HG03108 (cell line): ENCODE data around the gene CXCR3.
"Not testable (repeated sequence)": the region's sequence is repeated elsewhere in the genome, so short reads cannot be mapped to it uniquely, and the experiment has no call there.

ENCODE experiments used
- ATAC-seq: cut with Tn5 transposase; IDR thresholded peaks from one replicate; pipeline ENCODE4 v1.9.1; 2021; ENCODE audit warnings: moderate library complexity; ENCODE audit not compliant: unreplicated experiment

CXCR3 gene

DNA sequence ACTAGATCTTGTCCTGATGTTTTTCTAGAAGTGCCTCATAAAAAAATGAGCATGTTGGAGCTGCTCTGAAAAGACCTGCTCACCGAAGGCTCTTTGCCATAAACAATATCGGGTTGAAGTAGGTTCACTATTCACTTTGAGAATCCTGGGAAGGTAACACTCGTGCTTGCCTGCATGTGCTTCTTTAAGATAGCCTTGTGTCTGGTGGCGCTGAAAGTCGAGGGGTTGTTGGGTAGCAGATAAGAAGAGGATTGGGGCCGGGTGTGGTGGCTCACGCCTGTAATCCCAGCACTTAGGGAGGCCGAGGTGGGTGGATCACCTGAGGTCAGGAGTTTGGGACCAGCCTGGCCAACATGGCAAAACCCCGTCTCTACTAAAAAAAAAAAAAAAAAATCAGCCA, 6.6 kb downstream of the CXCR3 start:
- not testable (repeated sequence) for ATAC-seq

DNA sequence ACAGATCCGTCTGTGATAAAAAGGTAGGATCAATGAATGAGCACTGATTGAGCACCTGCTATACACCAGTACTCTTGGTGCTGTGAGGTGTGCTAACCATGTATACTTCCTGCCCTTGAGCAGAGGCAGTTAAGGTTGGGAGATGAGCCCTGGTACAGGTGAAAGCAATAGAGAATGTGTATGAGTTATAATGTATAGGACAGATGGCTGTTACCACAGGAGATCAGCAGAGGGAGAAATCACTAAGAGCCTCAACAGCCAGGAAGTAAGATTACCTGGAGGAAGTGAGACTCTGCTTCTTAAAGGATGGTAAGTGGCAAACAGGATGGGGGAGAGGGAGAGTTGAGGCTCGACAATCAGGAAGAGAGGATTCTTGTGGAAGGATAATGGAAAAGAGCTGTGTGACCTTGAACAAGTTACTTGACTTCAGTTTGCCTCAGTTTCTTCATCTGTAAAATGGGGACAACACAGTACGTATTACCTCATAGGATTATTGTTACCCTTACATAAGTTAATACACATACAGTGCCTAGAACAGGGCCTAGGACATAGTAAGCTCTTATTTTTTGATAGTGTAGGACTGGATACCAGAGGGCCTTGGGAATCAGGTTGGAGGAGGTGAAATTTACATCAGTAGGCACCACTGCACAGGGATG, 9.1 kb downstream of the CXCR3 start:
- no peak for ATAC-seq

DNA sequence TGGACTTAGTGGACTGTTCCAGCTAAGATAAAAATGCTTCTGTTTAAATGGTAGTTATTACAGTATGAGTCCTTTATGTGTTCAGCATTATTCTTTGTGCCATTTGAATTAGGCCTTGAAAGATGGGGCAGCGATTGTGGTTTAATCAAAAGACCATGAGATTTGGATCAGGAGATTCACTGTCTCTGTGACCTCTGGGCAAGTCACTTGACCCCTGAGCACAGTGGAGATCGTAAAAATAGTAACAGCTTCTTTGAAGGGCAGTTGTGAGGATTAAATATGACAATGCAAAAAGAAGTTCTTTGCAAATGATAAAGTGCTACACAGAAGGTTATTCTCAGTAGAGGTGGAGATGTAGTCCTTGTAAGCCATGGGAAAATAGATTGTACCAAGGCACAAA, 10.8 kb downstream of the CXCR3 start:
- ATAC-seq: no peak

DNA sequence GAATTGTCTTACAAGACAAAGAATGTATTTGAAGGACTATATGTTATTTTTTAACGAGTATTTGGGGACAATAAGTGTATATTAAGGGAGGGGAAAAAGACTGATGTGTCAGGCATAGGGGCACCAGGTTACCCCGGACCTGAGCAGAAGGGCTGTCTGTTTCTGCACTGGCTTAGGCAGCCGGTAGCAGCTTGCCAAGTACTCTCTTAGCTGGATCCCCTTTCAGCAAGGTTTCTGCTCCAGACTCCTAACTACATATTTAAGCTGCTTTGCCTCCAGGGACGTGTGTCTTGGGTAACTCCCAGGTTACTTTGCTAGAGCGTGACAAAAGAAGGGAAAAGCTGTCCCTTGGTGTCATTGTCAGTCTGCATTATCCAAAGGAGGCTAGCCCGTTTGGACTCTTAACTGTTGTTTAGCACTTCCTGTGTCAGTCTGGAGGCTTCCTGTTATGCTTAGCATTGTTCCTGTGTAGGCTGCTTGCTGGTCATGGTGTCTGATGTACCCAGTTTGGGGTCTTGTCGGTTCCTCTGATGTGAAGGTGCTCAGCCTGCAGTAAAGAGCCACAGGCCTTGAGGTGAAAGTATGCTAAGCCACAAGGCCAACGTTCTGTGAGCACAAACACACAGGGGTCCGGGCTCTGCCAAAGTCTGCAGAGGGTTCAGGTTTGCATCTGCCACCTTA, 11.6 kb downstream of the CXCR3 start:
- ATAC-seq: no peak

DNA sequence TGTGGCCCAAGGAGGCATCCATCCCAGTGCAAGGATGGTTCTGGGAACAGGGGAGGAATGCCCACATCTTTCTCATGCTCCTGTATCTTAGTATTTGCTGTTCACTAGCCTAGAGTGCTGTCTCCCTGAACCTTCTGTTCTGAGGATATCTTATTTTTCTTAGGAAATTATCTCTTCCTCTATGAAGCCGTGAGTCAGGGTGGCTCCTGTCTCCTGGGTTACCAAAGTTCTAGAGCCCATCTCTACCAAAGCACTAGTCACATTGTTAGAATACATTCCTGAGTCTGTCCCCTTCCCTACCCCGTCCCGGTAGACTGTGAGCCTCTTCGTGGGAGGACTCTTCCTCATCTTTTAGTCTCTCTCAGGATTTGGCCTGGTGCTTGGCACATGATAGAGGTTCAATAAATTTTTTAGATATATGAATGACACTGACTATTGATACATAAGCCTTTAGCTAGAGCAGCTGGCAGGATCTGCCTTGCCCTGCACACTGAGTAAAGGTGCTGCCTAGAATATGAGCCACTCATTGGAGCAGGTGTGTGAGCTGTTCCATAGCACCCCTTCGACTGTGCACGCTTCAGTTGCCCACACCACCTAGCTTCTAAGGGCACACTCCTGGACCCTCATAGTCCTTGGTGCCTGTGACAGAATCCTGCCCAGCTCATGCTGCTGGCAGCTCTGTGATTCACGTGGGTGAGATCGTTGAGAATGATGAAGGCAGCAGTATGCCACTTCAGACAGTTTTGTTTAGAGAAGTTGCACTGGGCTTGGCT, 13.3 kb downstream of the CXCR3 start:
- no peak for ATAC-seq

DNA sequence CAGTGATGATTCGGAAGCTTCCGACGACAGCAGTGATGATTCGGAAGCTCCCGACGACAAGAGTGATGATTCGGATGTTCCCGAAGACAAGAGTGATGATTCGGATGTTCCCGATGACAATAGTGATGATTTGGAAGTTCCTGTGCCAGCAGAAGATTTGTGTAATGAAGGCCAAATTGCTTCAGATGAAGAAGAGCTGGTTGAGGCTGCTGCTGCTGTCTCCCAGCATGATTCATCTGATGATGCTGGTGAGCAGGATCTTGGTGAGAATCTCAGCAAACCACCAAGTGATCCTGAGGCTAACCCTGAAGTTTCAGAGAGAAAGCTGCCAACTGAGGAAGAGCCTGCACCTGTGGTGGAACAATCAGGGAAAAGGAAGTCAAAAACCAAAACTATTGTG, 14.2 kb downstream of the CXCR3 start:
- ATAC-seq: no peak

DNA sequence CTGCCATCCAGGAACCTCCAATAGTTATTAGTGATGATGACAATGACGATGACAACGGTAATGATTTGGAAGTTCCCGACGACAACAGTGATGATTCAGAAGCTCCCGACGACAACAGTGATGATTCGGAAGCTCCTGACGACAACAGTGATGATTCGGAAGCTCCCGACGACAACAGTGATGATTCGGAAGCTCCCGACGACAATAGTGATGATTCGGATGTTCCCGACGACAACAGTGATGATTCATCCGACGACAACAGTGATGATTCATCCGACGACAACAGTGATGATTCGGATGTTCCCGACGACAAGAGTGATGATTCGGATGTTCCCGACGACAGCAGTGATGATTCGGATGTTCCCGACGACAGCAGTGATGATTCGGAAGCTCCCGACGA, 14.7 kb downstream of the CXCR3 start:
- no peak for ATAC-seq

DNA sequence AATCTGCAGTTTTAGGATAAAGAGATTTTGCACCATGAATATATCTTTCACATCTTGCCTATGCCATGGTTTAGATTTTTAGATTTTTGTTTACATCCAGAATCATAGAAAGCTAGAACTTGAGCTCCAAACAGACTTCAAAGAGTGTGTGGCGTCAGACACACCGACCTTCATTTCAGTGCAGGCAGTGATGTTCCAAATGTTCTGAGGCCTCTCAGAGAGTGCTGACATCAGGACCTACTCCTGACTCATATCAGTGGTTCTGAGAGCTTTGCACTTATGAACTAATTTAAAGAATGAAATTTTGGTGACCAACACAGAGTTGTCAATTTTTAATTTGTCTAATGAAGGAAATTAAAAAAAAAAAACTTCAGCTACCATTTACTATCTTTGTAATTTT, 18.3 kb downstream of the CXCR3 start:
- ATAC-seq: no peak

DNA sequence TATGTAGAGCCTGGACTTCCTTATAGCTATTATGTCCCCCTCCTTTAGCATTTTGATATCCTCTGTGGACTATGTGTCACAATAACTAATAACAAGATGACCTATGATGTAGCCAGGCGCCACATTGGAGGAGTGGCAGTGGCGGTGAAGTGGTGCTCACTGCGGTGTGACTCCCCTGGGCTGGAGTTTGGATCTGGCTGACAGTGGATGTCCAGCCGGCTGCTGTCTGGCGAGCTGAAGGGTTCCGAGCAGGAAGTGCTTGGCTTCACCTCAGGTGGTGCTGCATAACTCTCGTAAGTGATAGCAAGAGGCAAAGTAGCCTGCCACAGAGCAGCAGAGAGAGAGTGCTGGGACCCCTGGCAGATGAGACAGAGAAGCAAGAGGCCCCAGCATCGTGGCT, 25.1 kb downstream of the CXCR3 start:
- not testable (repeated sequence) for ATAC-seq

DNA sequence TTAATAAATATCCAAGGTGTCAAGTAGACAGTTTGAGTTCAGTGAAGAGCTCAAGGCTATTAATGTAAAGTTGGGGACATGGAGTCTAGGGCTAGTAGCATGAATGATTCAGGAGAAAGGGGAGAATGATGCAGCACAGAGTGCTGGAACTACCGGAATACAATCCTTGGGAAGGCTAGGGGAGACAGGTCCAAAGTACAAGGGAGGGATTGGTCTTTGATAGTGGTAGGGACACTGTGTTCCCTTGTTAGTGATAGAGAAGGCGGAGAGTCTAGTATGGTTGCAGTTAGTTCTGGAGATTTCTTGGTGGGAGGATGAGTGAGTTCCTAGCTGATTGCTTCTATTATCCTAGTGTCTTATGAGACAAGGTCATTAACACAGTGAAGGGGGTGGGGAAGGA, 31.4 kb downstream of the CXCR3 start:
- no peak for ATAC-seq

DNA sequence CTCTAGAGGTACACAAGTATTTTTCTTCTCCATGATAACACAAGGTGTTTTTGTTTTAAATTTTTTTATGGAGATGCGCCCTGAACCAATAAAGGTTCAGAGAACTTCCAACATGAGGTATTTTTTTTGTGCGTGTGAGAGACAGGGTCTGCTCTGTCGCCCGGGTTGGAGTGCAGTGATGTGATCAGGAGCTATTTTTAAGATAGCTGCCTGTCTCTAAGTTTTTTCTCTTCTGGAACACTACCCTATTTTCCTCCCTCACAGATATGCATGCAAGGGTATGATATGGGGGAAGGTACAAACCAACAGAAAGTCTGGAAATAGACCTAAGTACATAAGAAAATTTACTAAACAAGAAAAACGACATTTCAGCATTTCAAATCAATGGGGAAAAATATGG, 37.1 kb downstream of the CXCR3 start:
- ATAC-seq: no peak

DNA sequence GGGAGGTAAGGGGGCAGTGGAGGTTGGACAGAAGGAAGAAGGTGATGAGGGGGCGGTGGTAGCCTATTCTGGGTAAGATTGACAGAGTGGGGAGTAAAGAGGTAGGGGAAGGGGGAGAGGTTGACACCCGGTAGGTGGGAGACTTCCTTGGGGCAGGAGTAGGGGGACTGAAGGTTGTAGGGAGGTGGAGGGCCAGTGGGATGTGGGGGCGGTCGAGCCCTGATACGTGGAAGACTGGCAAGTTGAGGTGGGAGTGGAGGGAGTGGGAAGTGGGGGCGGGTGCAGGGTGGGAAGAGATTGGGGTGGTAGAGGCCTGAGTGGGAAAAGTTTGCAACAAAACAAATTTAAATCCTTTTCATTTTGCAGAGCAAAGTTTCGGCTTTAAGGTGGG, 38.3 kb downstream of the CXCR3 start:
- no peak for ATAC-seq

DNA sequence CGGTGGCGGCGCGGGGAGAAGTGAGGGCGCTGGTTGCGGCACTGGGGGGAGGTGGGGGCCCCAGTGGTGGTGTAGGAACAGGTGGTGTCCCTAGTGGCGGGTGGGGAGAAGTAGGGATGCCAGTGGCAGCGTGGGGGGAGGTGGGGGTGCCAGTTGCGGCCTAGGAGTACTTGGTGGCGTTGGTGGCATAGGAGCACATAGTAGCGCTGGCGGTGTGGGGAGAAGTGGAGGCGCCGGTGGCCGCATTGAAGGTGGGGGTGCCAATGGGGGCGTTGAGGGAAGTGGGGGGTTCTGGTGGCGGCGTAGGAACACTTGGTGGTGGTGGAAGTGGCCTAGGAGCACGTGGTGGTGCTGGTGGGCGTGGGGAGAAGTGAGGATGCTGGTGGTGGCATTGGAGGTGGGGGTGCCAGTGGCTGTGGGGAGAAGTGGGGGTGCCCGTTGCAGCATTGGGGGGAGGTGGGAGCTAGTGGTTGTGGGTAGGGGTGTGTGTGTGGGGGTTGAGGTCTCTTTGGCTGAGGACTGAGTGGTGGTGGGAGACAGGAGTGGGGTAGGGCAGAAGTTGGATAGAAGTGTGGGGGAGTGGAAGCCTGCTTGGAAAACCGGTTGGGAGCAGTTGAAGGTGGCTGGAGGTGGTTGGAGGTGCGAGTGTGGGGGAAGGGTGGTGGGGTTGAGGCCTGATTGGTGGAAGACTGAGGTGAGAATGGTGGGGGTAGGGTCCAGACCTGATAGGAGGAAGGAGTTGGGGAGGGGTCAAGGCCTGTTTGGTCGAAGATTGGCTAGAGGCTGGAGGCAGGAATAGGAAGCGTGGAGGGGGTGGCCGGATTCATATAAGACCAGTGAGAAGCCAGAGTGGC, 38.9 kb downstream of the CXCR3 start:
- ATAC-seq: no peak

DNA sequence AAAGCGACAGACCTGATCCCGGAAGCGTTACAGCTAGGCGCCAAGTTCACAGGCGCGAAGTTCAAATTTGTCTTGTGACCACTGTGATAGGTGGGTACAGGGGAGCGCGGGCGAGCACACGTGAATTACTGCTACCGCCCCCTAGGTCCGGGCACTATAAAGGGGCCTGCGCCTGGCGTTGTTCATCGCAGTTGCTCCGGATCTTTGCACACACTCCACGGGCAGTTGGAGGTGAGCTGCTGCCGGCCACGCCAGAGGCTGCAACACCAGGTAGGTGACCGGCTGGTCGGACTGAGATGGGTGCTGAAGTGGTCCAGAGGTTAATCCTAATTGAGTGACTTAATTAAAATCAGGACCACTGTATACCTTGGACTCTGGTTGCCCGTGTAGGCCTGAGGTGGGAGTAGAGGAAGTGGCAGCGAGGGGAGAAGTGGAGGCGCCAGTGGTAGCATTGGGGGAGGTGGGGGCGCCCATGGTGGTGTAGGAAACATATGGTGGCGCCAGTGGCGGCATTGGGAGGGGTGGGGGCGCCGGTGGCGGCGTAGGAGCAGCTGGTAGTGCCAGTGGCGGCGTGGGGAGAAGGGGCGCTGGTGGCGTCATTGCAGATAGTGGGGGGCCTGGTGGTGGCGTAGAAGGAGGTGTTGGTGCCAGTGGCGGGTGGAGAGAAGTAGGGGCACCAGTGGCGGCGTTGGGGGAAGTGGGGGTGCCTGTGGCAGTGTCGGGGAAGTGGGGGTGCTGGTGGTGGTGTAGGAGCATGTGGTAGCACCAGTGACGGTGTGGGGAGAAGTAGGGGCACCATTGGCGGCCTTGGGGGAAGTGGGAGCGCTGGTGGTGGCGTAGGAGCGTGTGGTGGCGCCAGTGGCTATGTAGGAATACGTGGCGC, 39.8 kb downstream of the CXCR3 start, which contains the start of gene GCNA:
Gene GCNA (plus strand): TSS at position 185 of the 883 bp plus-strand sequence. CDS start 2,385 bp downstream, outside the sequence.
- no peak for ATAC-seq

DNA sequence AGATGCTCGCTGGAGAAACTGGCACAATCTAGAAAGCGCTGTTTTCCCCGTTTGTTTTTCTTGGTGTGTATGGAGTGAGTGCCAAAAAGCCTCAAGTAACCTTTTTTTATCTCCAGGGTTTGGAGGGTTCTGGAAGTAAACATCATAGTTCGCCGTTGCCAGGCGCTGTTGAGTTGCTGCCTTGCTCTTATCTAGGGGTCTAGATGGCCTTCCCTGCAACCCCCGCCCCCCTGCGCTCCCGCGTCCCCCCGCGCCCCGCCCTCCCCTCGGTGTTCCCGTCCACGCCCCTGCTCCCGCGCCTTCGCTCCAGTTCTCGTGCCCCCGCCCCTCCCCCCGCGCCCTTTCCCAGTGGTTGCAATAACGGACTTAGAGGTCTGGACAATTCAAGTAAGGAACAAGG, 40.6 kb downstream of the CXCR3 start:
- ATAC-seq: no peak

DNA sequence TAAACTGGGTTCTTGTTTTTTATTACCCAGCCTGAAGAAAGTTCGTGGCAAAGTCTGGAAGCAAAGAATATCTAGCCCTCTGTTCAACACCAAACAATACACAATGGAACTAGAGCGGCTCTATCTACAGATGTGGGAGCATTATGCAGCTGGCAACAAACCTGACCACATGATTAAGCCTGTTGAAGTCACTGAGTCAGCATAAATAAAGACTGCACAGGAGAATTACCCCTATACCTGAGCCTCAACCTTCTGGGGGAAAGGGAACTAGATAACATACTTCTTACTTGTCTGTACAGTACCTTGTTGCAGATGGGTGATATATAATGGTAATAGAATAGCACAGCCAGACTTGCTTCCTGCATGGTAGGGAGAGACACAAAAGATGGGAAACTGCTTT, 44.7 kb downstream of the CXCR3 start:
- ATAC-seq: no peak

DNA sequence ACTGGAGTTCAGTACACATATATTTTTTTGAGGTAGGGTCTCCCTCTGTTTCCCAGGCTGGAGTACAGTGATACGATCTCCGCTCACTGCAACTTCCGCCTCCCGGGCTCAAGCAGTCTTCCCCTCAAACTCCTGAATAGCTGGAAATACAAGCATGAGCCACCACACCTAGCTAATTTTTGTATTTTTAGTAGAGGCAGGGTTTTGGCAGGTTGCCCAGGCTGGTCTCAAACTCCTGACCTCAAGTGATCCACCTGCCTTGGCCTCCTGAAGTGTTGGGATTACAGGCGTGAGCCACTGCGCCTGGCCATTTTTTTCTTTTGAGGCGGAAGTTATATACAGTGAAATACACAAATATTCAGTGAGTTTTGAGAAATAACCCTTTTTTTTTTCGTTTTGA, 46.9 kb downstream of the CXCR3 start:
- ATAC-seq: not testable (repeated sequence)
